B cell (primary cell): Measurements from ENCODE around the gene NLRX1.

Experiments
- EZH2 ChIP-seq: IDR thresholded peaks from 2 replicates; pipeline ENCODE4 v1.6.1; 2012; ENCODE audit warnings: borderline replicate concordance, low read depth, mild to moderate bottlenecking, moderate library complexity, low read length; ENCODE audit not compliant: insufficient read depth, poor library complexity, severe bottlenecking
- TF ChIP-seq, protein P1 (sequence below): fragments of 200-600 bp; IDR thresholded peaks from one replicate; pipeline ENCODE4 v1.8.0; 2022; ENCODE audit warnings: antibody characterized with exemption, mild to moderate bottlenecking

DNA sequence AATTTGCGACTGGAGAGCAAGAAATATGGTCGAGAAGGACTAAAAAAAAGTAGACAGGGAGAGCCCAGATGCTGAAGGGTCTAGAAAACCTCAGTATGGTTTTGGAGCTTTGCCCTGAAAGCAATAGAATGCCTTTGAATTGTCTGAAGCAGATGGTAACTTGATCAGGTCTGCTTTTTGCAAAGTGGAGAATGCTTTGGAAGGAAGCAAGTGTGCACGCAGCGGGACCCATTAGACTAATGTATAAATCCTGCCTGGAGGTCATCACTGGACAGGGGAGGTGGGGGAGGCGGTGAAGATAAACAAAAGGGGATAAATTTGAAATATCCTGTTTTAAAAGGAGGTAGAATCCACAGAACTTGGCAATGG is 47.9 kb upstream of the NLRX1 start:
- TF ChIP-seq, protein P1, sequence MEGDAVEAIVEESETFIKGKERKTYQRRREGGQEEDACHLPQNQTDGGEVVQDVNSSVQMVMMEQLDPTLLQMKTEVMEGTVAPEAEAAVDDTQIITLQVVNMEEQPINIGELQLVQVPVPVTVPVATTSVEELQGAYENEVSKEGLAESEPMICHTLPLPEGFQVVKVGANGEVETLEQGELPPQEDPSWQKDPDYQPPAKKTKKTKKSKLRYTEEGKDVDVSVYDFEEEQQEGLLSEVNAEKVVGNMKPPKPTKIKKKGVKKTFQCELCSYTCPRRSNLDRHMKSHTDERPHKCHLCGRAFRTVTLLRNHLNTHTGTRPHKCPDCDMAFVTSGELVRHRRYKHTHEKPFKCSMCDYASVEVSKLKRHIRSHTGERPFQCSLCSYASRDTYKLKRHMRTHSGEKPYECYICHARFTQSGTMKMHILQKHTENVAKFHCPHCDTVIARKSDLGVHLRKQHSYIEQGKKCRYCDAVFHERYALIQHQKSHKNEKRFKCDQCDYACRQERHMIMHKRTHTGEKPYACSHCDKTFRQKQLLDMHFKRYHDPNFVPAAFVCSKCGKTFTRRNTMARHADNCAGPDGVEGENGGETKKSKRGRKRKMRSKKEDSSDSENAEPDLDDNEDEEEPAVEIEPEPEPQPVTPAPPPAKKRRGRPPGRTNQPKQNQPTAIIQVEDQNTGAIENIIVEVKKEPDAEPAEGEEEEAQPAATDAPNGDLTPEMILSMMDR: no peak
- TF ChIP-seq EZH2: no peak
